HepG2 (cell line): ENCODE data around the gene CYB5A. TPM values are rescaled to one million over a fixed set of nuclear protein-coding genes. Genes with fewer than 3 reads are reported as not detected.

Source experiments
- HNF4A ChIP-seq: sonication (generic); formaldehyde crosslinking; IDR thresholded peaks from 2 replicates; pipeline ENCODE4 v1.4.0; 2020; ENCODE audit warnings: missing genetic modification reagents
- HNRNPK ChIP-seq: fragments of 200-400 bp; formaldehyde crosslinking; IDR thresholded peaks from 2 replicates; pipeline ENCODE4 v1.6.1; 2018; ENCODE audit warnings: low read length, low read depth, moderate library complexity, mild to moderate bottlenecking; ENCODE audit not compliant: poor library complexity, severe bottlenecking
- HNRNPLL ChIP-seq: fragments of 200-400 bp; formaldehyde crosslinking; IDR thresholded peaks from 2 replicates; pipeline ENCODE4 v1.6.1; 2017; ENCODE audit warnings: mild to moderate bottlenecking, low read depth, low read length; ENCODE audit not compliant: poor library complexity, severe bottlenecking
- ISL2 ChIP-seq: sonication (generic); formaldehyde crosslinking; IDR thresholded peaks from 2 replicates; pipeline ENCODE4 v1.5.0; 2020; ENCODE audit warnings: missing genetic modification reagents
- KDM5B ChIP-seq: sonication (generic); formaldehyde crosslinking; IDR thresholded peaks from 2 replicates; pipeline ENCODE4 v1.4.0; 2020; ENCODE audit warnings: missing genetic modification reagents, mild to moderate bottlenecking, borderline replicate concordance
- MED1 ChIP-seq: sonication (generic); formaldehyde crosslinking; IDR thresholded peaks from 2 replicates; pipeline ENCODE4 v1.4.0; 2020; ENCODE audit warnings: missing genetic modification reagents
- NFATC3 ChIP-seq: sonication (generic); formaldehyde crosslinking; IDR thresholded peaks from 2 replicates; pipeline ENCODE4 v1.5.1; 2020; ENCODE audit warnings: mild to moderate bottlenecking, missing genetic modification reagents
- SMAD9 ChIP-seq: sonication (generic); formaldehyde crosslinking; IDR thresholded peaks from 2 replicates; pipeline ENCODE4 v1.5.1; 2020; ENCODE audit warnings: mild to moderate bottlenecking, missing genetic modification reagents
- SOX13 ChIP-seq, 3 experiments: fragments of 450-650 bp in 1 of 3; sonication (generic) in 1 of 3; formaldehyde crosslinking in 1 of 3; IDR thresholded peaks in 2 of 3; conservative IDR thresholded peaks in 1 of 3; 2 replicates each; pipeline versions ENCODE4 v1.5.0 to v1.6.1; 2016 to 2020; ENCODE audit warnings: antibody characterized with exemption in 1 of 3, mild to moderate bottlenecking in 1 of 3, missing compliant biosample characterization in 1 of 3, missing genetic modification reagents in 1 of 3, moderate library complexity in 1 of 3
- ZBTB1 ChIP-seq: sonication (generic); formaldehyde crosslinking; IDR thresholded peaks from 2 replicates; pipeline ENCODE4 v1.4.0; 2020; ENCODE audit warnings: missing genetic modification reagents, borderline replicate concordance
- ZFP91 ChIP-seq: sonication (generic); formaldehyde crosslinking; IDR thresholded peaks from 2 replicates; pipeline ENCODE4 v1.9.0; 2022; ENCODE audit warnings: missing genetic modification reagents, mild to moderate bottlenecking, borderline replicate concordance
- ZNF20 ChIP-seq: sonication (generic); formaldehyde crosslinking; IDR thresholded peaks from 2 replicates; pipeline ENCODE4 v1.4.0; 2020; ENCODE audit warnings: mild to moderate bottlenecking, moderate library complexity, missing genetic modification reagents
- ZNF34 ChIP-seq: sonication (generic); formaldehyde crosslinking; IDR thresholded peaks from 2 replicates; pipeline ENCODE4 v1.4.0; 2020; ENCODE audit warnings: mild to moderate bottlenecking, missing genetic modification reagents, borderline replicate concordance
- ZNF432 ChIP-seq: sonication (generic); formaldehyde crosslinking; IDR thresholded peaks from 2 replicates; pipeline ENCODE4 v1.5.0; 2020; ENCODE audit warnings: missing genetic modification reagents, mild to moderate bottlenecking, borderline replicate concordance
- ZNF7 ChIP-seq: IDR thresholded peaks from 2 replicates; pipeline ENCODE4 v1.6.1; 2016; ENCODE audit warnings: missing biosample characterization, missing genetic modification reagents
- polyA plus RNA-seq, 8 experiments: library from polyadenylated mRNA; depleted of rRNA in 3 of 8; stranded (reverse) in 7 of 8; unstranded in 1 of 8; fragments of >200 nt; fragmentation: Illumina TruSeq in 4 of 8; extraction: Trizol in 4 of 8; gene quantifications; 2 replicates each; pipeline versions ENCODE4 v1.2.1 to v1.2.3, GENCODE V29; 2011 to 2016; ENCODE audit warnings: low read depth in 4 of 8, missing spikeins in 1 of 8, mixed read lengths in 1 of 8; ENCODE audit not compliant: insufficient read depth in 1 of 8
- total RNA-seq, 5 experiments: library from RNA; depleted of rRNA; stranded (reverse); fragments of >200 nt; fragmentation: Illumina TruSeq; extraction: Trizol; gene quantifications; 2 replicates each; pipeline ENCODE4 v1.2.3, GENCODE V29; 2016; ENCODE audit warnings: low read depth in 1 of 5
- TF ChIP-seq, protein P1 (sequence below): sonication (generic); formaldehyde crosslinking; IDR thresholded peaks from 2 replicates; pipeline ENCODE4 v1.4.0; 2020; ENCODE audit warnings: mild to moderate bottlenecking, missing genetic modification reagents
- TF ChIP-seq, protein P2 (sequence below): sonication (generic); formaldehyde crosslinking; IDR thresholded peaks from 2 replicates; pipeline ENCODE4 v1.9.0; 2021; ENCODE audit warnings: mild to moderate bottlenecking, missing genetic modification reagents
- TF ChIP-seq, protein P3 (sequence below), 2 experiments: fragments of 450-650 bp in 1 of 2; sonication (generic) in 1 of 2; formaldehyde crosslinking; IDR thresholded peaks; 2 replicates each; pipeline versions ENCODE4 v1.5.0 to v1.8.0; 2020 to 2022; ENCODE audit warnings: mild to moderate bottlenecking in 1 of 2, missing genetic modification reagents in 1 of 2

Gene CYB5A
- total and polyA plus RNA-seq, 2 of the 13 experiments (the other 11 are each of a cell fraction or from before 2014, with no cell fraction given), result 215 to 356 TPM

- no peak for TF ChIP-seq SOX13 (IDR thresholded peaks at IDR 0.05)
- TF ChIP-seq SOX13 (CRISPR knock-in tag; conservative IDR thresholded peaks at IDR 0.05 in 1 of 2, IDR thresholded peaks at IDR 0.05 in 1 of 2), result peak in 1 of 2 experiments; percentile 58; a peak in 2 of 4 replicates
- no peak for TF ChIP-seq ZNF432 (CRISPR knock-in tag)
- TF ChIP-seq ZNF20 (CRISPR knock-in tag), result no peak
- no peak for TF ChIP-seq HNRNPK
- no peak for TF ChIP-seq ZBTB1 (CRISPR knock-in tag)
- peak; percentile 66 for TF ChIP-seq MED1
- TF ChIP-seq ISL2, result peak; percentile 62; the same call in 1 of the 2 replicates
- no peak for TF ChIP-seq HNRNPLL
- no peak for TF ChIP-seq KDM5B
- no peak for TF ChIP-seq SMAD9 (CRISPR knock-in tag)
- TF ChIP-seq NFATC3 (CRISPR knock-in tag), result no peak
- TF ChIP-seq ZNF7, result no peak
- TF ChIP-seq, protein P1, sequence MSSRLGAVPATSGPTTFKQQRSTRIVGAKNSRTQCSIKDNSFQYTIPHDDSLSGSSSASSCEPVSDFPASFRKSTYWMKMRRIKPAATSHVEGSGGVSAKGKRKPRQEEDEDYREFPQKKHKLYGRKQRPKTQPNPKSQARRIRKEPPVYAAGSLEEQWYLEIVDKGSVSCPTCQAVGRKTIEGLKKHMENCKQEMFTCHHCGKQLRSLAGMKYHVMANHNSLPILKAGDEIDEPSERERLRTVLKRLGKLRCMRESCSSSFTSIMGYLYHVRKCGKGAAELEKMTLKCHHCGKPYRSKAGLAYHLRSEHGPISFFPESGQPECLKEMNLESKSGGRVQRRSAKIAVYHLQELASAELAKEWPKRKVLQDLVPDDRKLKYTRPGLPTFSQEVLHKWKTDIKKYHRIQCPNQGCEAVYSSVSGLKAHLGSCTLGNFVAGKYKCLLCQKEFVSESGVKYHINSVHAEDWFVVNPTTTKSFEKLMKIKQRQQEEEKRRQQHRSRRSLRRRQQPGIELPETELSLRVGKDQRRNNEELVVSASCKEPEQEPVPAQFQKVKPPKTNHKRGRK, result no peak
- TF ChIP-seq, protein P2, sequence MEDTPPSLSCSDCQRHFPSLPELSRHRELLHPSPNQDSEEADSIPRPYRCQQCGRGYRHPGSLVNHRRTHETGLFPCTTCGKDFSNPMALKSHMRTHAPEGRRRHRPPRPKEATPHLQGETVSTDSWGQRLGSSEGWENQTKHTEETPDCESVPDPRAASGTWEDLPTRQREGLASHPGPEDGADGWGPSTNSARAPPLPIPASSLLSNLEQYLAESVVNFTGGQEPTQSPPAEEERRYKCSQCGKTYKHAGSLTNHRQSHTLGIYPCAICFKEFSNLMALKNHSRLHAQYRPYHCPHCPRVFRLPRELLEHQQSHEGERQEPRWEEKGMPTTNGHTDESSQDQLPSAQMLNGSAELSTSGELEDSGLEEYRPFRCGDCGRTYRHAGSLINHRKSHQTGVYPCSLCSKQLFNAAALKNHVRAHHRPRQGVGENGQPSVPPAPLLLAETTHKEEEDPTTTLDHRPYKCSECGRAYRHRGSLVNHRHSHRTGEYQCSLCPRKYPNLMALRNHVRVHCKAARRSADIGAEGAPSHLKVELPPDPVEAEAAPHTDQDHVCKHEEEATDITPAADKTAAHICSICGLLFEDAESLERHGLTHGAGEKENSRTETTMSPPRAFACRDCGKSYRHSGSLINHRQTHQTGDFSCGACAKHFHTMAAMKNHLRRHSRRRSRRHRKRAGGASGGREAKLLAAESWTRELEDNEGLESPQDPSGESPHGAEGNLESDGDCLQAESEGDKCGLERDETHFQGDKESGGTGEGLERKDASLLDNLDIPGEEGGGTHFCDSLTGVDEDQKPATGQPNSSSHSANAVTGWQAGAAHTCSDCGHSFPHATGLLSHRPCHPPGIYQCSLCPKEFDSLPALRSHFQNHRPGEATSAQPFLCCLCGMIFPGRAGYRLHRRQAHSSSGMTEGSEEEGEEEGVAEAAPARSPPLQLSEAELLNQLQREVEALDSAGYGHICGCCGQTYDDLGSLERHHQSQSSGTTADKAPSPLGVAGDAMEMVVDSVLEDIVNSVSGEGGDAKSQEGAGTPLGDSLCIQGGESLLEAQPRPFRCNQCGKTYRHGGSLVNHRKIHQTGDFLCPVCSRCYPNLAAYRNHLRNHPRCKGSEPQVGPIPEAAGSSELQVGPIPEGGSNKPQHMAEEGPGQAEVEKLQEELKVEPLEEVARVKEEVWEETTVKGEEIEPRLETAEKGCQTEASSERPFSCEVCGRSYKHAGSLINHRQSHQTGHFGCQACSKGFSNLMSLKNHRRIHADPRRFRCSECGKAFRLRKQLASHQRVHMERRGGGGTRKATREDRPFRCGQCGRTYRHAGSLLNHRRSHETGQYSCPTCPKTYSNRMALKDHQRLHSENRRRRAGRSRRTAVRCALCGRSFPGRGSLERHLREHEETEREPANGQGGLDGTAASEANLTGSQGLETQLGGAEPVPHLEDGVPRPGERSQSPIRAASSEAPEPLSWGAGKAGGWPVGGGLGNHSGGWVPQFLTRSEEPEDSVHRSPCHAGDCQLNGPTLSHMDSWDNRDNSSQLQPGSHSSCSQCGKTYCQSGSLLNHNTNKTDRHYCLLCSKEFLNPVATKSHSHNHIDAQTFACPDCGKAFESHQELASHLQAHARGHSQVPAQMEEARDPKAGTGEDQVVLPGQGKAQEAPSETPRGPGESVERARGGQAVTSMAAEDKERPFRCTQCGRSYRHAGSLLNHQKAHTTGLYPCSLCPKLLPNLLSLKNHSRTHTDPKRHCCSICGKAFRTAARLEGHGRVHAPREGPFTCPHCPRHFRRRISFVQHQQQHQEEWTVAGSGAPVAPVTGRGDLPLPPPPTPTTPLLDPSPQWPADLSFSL, result no peak
- TF ChIP-seq, protein P3, sequence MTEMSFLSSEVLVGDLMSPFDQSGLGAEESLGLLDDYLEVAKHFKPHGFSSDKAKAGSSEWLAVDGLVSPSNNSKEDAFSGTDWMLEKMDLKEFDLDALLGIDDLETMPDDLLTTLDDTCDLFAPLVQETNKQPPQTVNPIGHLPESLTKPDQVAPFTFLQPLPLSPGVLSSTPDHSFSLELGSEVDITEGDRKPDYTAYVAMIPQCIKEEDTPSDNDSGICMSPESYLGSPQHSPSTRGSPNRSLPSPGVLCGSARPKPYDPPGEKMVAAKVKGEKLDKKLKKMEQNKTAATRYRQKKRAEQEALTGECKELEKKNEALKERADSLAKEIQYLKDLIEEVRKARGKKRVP (CRISPR knock-in tag; IDR thresholded peaks at IDR 0.05), result peak in 1 of 2 experiments; percentile 48; a peak in 1 of 4 replicates
- TF ChIP-seq ZFP91 (CRISPR knock-in tag), result no peak
- TF ChIP-seq HNF4A (CRISPR knock-in tag), result peak; percentile 77
- TF ChIP-seq ZNF34, result no peak
Observed at GRCh38 chr18:74225193-74225840, 66.4 kb downstream of the CYB5A start (continued).
